A204.1 (cell line): ENCODE results near the gene CPT2.

Experiments used
- FAIRE-seq: peaks from 2 replicates; lab custom pipeline; 2012; peaks lifted over from hg19 to GRCh38; lab: Jason Lieb, UNC

Gene CPT2

DNA sequence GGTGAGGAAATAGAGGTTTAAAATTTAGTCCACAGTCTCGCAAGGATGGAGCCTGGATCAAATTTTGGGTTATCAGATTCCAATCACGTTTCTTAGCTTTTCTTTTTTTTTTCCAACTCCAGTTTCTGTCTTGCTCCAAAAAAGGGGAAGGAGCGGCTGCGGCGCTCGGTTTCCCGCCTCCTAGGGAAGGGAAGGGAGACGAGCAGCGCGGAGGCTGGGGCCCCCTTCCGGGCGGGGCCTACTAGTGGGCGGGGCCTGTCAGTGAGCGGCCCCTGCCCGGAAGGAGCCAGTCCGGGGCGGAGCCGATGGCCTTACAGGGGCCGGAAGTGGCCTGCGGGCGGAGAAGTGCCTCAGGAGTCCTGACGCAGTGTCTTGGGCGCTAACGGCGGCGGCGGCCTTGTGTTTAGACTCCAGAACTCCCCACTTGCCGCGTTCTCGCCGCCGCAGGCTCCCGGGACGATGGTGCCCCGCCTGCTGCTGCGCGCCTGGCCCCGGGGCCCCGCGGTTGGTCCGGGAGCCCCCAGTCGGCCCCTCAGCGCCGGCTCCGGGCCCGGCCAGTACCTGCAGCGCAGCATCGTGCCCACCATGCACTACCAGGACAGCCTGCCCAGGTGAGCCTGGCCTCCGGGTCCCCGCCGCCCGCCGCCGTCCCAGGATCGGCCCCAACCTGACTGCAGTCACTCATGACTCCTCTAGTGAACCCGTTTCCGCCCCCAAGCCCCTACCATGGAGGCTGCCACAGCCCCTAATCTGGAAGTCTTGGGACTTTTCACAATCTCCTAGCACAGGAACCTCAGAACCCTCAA lies at the start of gene CPT2:
CPT2 (plus strand) TSS at position 340 of the 806 bp plus-strand sequence; CDS start at position 460, 120 bp downstream.
- peak; percentile 71 for FAIRE-seq

- FAIRE-seq = no peak
These were observed 49.5 kb upstream of the CPT2 start for GRCh38 chr1:53147174-53147573.

GRCh38 chr1:53148123-53148522 lies 48.5 kb upstream of the CPT2 start:
- no peak for FAIRE-seq

GRCh38 chr1:53153752-53154151 lies 42.9 kb upstream of the CPT2 start:
- FAIRE-seq = no peak

GRCh38 chr1:53154859-53155438 lies 41.7 kb upstream of the CPT2 start:
- no peak for FAIRE-seq

GRCh38 chr1:53155534-53155933 lies 41.1 kb upstream of the CPT2 start:
- FAIRE-seq = no peak

DNA sequence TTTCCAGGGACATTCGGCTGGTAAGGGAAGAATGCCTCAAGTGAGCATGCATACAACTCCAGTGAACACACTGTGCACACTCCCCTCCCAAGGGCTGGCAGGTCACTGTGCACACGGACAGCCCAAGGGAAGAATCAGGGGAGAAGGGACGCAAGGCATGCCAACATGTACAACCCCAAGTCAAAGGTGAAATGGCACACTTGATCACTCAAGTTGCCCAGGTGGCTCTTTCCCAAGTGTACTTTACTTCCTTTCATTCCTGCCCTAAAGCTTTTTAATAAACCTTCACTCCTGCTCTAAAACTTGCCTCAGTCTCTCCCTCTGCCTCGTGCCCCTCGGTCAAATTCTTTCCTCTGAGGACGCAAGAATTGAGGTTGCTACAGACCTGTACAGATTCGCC lies 40.7 kb upstream of the CPT2 start:
- no peak for FAIRE-seq

GRCh38 chr1:53156783-53157182 lies 39.8 kb upstream of the CPT2 start:
- no peak for FAIRE-seq

DNA sequence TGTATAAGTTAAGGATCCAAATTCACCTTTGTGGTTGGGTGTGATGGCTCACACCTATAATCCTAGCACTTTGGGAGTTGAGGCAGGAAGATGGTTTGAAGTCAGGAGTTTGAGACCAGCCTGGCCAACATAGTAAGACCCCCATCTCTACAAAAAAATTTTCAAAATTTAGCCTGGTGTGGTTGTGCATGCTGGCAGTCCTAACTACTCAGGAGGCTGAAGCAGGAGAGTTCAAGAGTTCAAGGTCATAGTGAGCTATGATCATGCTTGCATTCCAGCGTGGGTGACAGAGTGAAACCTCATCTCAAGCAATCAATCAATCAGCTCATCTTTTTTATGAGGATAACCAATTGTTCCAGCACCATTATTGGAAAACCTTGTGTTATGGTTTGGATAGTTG lies 37.7 kb upstream of the CPT2 start:
- no peak for FAIRE-seq

GRCh38 chr1:53160924-53161378 lies 35.7 kb upstream of the CPT2 start:
- no peak for FAIRE-seq

DNA sequence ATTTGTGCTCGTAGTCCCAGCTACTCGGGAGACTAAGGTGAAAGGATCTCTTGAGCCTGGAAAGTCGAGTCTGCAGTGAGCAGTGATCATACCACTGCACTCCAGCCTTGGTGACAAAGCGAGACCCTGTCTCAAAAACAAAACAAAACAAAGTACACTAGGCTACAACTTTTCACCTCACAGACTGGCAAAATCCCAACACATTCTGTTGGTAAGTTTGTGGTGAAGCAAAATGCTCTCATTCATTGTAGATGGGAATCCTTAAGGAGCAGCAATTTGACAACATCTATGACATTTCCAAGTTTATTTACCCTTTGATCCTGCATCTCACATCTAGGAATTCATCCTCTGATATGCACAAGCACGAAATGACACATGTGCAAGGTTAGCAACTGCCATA lies 34.0 kb upstream of the CPT2 start:
- no peak for FAIRE-seq

- FAIRE-seq = no peak
These were observed 33.3 kb upstream of the CPT2 start for GRCh38 chr1:53163291-53163768.

GRCh38 chr1:53165408-53165961 lies 31.1 kb upstream of the CPT2 start:
- FAIRE-seq = no peak

DNA sequence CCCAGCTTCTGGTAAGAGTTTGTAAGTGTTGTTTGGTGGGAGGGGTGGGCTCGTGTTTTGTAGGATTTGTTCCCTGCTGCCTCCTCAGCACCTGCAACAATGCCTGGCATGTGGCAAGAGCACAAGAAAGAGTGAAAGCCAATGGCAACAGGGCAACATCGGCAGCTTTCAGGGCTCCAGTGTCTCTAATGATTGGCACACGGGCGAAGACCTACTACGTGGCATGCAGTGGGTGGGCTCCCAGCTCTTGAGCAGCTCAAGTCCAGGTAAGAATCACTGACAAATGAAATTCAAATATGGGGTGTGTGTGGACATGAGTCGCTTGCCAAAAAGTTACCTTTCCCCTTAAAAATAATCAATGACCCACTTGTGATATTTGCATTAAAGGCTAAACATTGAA lies 30.3 kb upstream of the CPT2 start:
- FAIRE-seq = no peak

DNA sequence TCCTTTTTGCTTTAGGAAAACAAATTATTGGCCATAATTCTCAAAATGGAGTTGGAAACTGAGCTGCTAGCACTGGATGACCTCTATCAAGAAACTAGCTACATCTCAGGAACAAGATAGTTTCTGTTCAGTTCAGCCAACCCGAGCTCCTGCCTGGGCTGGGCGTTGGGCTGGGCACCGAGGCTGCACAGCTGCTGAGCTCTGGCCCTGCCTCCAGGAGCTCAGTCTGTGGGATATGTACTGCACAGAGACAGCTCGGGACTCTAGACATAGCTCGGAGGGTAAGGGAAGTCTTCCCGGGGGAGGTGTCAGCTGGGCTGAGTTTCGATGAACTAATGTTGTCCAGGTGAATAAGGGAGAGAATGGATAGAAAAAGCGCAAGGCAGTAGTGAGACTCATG lies 29.7 kb upstream of the CPT2 start:
- no peak for FAIRE-seq

GRCh38 chr1:53172426-53173128 lies 24.0 kb upstream of the CPT2 start:
- no peak for FAIRE-seq

DNA sequence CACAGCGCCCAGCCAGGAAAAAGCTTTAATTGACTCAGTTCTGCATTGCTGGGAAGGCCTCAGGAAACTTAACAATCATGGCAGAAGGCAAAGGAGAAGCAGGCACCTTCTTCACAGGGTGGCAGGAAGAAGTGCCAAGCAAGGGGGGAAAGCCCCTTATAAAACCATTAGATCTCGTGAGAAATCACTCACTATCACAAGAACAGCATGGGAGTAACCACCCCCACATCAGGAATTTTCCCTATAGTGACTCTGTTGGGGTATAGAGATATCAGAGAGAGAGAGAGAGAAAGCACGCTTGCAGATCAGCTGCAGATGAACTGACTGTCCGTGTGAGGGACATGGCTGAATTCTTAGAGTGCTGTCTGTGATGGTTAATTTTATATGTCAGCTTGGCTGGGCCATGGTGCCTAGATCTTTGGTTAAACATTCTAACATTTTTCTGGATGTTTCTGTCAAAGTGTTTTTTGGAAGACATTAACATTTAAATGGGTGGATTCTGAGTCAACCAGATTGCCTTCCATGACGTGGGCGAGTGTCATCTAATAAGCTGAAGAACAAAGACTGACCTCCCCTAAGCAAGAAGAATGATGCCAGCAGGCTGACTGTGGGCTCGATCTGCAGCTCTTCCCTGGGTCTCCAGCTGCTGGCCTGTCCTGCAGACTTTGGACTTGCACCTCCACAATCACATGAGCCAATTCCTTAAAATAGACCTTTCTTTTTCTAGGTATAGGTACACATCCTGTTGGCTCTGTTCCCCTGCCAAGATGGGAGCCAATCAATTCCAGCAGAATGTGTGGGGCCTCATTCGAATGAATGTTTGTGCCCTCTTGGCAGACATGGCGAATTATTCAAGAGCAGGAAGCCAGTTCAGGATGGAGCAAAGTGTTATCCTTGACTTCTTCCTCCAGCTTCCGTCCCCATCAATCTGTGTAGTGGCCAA lies 21.4 kb upstream of the CPT2 start:
- FAIRE-seq = no peak

- no peak for FAIRE-seq
These were observed 20.0 kb upstream of the CPT2 start for GRCh38 chr1:53176452-53177208.

GRCh38 chr1:53180226-53180625 lies 16.4 kb upstream of the CPT2 start:
- no peak for FAIRE-seq

- FAIRE-seq = no peak
These were observed 15.7 kb upstream of the CPT2 start for GRCh38 chr1:53180951-53181350.

DNA sequence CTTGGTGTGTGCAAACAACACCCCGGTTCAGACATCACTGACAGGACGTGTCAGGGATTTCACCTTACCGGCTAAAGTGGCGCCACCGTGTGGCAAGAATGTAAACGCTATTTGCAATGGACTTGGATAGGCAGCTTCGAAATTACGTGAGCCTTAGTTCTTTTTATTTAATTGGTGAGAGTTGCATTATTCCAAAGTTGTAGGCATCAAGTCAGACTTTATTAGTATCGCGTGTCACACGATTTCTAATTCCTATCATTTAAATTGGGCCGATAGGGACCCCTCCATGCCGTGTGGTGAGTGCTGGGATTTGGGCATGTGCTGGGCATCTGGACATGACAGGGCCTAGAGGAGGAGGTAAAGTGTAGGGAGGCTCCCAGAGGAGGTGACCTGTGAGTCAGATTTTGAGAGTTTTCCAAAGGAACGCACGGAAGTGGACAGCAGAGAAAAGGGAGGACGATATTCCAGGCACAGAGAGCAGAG lies 14.5 kb upstream of the CPT2 start:
- peak; percentile 9 for FAIRE-seq
